SH-SY5Y (cell line): Measurements from ENCODE around the gene KCNN3.

ENCODE experiments used
- GATA2 ChIP-seq: IDR thresholded peaks from 2 replicates; pipeline ENCODE4 v1.6.1; 2011; ENCODE audit warnings: mild to moderate bottlenecking, low read depth, low read length
- GATA3 ChIP-seq: IDR thresholded peaks from 2 replicates; pipeline ENCODE4 v1.6.1; 2011; ENCODE audit warnings: low read depth, mild to moderate bottlenecking, low read length, moderate library complexity

Gene KCNN3

GRCh38 chr1:154870115-154870571 lies at the start of gene KCNN3:
Gene KCNN3 (minus strand): TSS chr1:154870281. CDS start chr1:154869964, 317 bp downstream.
- no peak for TF ChIP-seq GATA2
- no peak for TF ChIP-seq GATA3

- TF ChIP-seq GATA3 (no peak), GATA2 (no peak)
Measured at GRCh38 chr1:154913273-154913672, 43.2 kb upstream of the KCNN3 start.

- TF ChIP-seq GATA2 (no peak), GATA3 (no peak)
Measured at GRCh38 chr1:154912755-154913154, 42.7 kb upstream of the KCNN3 start.

- TF ChIP-seq GATA3 (no peak), GATA2 (no peak)
Measured at GRCh38 chr1:154911691-154912550, 41.8 kb upstream of the KCNN3 start.

- TF ChIP-seq GATA3 (no peak), GATA2 (no peak)
Measured at GRCh38 chr1:154910851-154911250, 40.8 kb upstream of the KCNN3 start.

GRCh38 chr1:154908937-154909336 lies 38.9 kb upstream of the KCNN3 start:
- TF ChIP-seq GATA2 (no peak), GATA3 (no peak)

GRCh38 chr1:154906621-154907081 lies 36.6 kb upstream of the KCNN3 start:
- TF ChIP-seq GATA2 (no peak), GATA3 (no peak)

GRCh38 chr1:154902938-154903566 lies 33.0 kb upstream of the KCNN3 start:
- TF ChIP-seq GATA3: no peak
- TF ChIP-seq GATA2: no peak

- TF ChIP-seq GATA2: no peak
- TF ChIP-seq GATA3: no peak
Measured at GRCh38 chr1:154901591-154901990, 31.5 kb upstream of the KCNN3 start.

- no peak for TF ChIP-seq GATA2
- TF ChIP-seq GATA3: no peak
Measured at GRCh38 chr1:154899041-154899440, 29.0 kb upstream of the KCNN3 start.

GRCh38 chr1:154896771-154897286 lies 26.7 kb upstream of the KCNN3 start:
- no peak for TF ChIP-seq GATA3
- TF ChIP-seq GATA2: no peak

GRCh38 chr1:154895798-154896197 lies 25.7 kb upstream of the KCNN3 start:
- TF ChIP-seq GATA3: no peak
- no peak for TF ChIP-seq GATA2

GRCh38 chr1:154891452-154891851 lies 21.4 kb upstream of the KCNN3 start:
- TF ChIP-seq GATA2 (no peak), GATA3 (no peak)

GRCh38 chr1:154888757-154889156 lies 18.7 kb upstream of the KCNN3 start:
- TF ChIP-seq GATA2 (no peak), GATA3 (no peak)
